HUES48 (cell line): ENCODE measurements around the gene TMC1.

Experiments used
- H3K27ac ChIP-seq: one replicate; pipeline ENCODE4 v1.7.0; 2013; ENCODE audit warnings: low read depth, low read length, inconsistent platforms
- H3K27me3 ChIP-seq: 2 replicates; pipeline ENCODE4 v1.6.1; 2013; ENCODE audit warnings: mild to moderate bottlenecking, low read length; ENCODE audit not compliant: control insufficient read depth, insufficient read depth
- H3K36me3 ChIP-seq: 2 replicates; pipeline ENCODE4 v1.6.1; 2013; ENCODE audit warnings: low read length; ENCODE audit not compliant: control insufficient read depth, insufficient read depth
- H3K4me1 ChIP-seq: 2 replicates; pipeline ENCODE4 v1.6.1; 2013; ENCODE audit warnings: mild to moderate bottlenecking, low read length; ENCODE audit not compliant: control insufficient read depth, insufficient read depth
- H3K4me3 ChIP-seq: 2 replicates; pipeline ENCODE4 v1.5.1; 2013; ENCODE audit warnings: mild to moderate bottlenecking, low read depth, low read length
- H3K9ac ChIP-seq: 2 replicates; pipeline ENCODE4 v1.6.1; 2013; ENCODE audit warnings: mild to moderate bottlenecking, low read depth, low read length, moderate library complexity
- H3K9me3 ChIP-seq: 2 replicates; pipeline ENCODE4 v1.6.1; 2013; ENCODE audit warnings: low read length; ENCODE audit not compliant: control insufficient read depth, insufficient read depth

The TMC1 gene

DNA sequence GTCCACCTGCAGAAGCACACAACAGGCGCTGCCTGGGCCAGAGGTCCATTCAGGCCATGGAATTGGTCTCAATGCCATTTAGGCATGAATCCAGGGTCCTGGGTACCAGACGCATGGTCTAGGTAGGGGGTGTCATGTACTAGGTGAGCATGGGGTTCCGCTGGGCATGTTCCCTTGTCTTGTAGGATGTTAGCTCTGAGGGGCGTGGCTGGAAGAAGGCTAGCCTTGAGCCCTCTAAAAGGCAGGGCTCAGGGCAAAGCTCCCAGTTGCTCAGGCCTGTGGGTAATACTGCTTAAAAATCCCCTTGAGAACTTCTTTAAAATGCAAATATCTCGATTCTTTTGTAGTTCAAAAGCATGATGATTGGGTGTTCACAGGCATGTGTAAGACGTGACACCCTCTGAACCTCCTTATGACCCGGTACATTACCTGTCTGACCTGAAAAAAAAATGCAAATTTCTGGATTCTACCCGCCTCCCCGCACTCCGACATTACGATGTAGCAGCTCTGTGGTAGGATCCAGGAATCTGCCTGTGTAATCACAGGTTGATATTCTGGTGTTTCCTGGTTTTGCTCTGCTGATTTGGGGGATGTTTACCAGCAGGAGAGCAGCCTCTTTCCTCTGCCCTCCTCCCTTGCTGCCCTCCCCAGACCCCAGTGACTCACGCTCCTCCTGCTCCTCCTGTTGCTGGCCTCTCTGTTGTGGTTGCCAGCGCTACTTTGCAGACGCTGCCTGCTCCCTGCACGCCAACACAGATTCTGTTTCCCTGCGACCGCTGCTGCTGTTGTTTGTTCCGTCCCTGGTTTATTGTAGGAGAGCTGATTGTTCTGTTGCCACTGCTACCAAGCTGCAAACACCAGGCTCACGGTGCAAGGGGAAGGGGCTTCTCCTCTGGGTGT, 5.7 kb downstream of the TMC1 start:
- Histone ChIP-seq H3K9me3 (no peaks in the 10 kb centered on the region), H3K9ac (0 out of 2 replicates have a peak overlapping the region, but pooled peaks have one; percentile 5), H3K27me3 (no peaks in the 10 kb centered on the region), H3K27ac (peak overlapping the region; percentile 90), H3K4me3 (peak overlapping the region; percentile 15), H3K36me3 (no peaks in the 10 kb centered on the region), H3K4me1 (peaks cover 17% of the 10 kb centered on the region)

DNA sequence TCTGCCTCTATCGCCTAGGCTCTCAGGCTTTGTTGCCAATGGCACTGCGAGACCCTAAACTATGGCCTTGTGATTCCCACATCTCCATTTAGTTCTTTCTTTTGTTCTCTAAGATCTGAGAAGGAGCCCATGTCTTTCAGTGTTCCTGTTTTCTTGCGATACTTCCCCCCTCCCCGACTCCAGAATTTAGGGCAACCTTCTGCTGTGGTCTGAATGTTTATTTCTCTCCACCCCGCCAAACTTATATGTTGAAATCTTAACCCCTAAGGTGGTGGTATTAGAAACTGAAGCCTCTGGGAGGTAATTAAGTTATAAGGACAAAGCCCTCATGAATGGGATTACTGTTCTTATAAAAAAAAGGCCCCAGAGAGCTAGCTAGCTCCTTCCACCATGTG, 6.4 kb downstream of the TMC1 start:
- H3K36me3 ChIP-seq = no peaks in the 10 kb centered on the region
- peak overlapping the region; percentile 15 for H3K4me3 ChIP-seq
- no peaks in the 10 kb centered on the region for H3K27me3 ChIP-seq
- H3K9ac ChIP-seq = no peak overlapping the region
- H3K4me1 ChIP-seq = peaks cover 17% of the 10 kb centered on the region
- no peaks in the 10 kb centered on the region for H3K9me3 ChIP-seq
- H3K27ac ChIP-seq = peak overlapping the region; percentile 90

DNA sequence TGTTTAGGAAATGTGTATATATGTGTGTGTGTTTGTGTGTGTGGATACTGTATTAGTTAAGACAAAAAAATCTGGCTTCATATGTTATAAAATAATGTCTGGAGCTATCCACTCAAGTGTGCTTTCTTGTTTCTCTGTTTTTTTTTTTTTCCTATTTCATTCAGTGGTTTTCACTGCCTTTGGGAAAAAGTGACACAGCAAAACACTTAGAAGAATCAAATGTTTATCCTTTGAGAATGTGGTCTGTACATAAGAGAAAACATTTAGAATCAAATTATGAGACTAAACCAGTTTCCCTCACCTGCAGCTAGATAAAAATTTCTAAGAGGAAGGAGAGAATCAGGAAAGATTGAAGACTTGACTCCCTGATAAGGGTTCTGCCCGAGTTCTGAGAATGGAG, 8.1 kb downstream of the TMC1 start:
- Histone ChIP-seq H3K9me3 (no peaks in the 10 kb centered on the region), H3K27ac (no peak overlapping the region), H3K4me3 (no peak overlapping the region), H3K36me3 (no peaks in the 10 kb centered on the region), H3K4me1 (peaks cover 17% of the 10 kb centered on the region), H3K27me3 (no peaks in the 10 kb centered on the region), H3K9ac (no peak overlapping the region)

DNA sequence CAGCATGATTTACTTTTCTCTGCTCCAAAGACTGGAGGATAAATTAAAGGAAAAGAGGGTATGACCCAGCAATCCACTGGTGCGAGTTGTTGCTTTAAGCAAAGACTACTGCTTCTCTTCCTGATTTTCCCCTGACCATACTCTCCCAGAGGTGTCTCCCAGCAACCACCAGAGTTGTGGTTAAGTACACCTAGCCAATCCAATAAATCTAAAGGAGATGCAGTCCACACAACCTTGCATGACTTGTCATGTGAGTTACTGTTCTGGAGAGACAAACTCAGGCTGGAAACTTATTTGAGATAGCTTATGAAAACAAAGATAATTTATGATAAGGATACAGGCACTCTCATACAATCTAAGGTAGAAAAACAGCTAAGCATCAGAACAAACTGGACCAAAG, 11.9 kb downstream of the TMC1 start:
- no peak overlapping the region for H3K4me3 ChIP-seq
- no peak overlapping the region for H3K27ac ChIP-seq
- no peaks in the 10 kb centered on the region for H3K4me1 ChIP-seq
- no peaks in the 10 kb centered on the region for H3K27me3 ChIP-seq
- H3K36me3 ChIP-seq = no peaks in the 10 kb centered on the region
- H3K9me3 ChIP-seq = peaks cover 11% of the 10 kb centered on the region
- H3K9ac ChIP-seq = no peak overlapping the region

DNA sequence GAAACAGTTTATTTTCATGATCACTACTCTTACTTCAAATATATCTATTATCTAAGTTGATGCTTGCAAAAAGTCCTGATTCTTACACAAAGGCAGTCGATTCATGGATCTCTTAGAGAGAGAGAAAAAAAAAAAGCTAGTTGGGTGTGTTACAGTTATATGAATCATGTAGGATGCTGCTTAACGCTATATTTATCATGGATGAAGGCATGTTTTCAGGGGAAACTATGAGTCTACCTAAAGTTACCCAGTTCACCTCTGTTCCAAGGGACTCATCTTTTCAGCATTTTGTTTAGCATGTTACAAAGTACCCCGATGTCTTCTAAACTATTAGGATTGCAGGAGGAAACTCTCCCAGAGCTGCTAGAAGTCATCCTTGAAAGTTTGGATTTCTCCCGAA, 13.5 kb downstream of the TMC1 start:
- H3K9ac ChIP-seq = no peak overlapping the region
- H3K9me3 ChIP-seq = peaks cover 11% of the 10 kb centered on the region
- no peak overlapping the region for H3K4me3 ChIP-seq
- no peak overlapping the region for H3K27ac ChIP-seq
- H3K4me1 ChIP-seq = peaks cover under 1% of the 10 kb centered on the region; the same call in 1 of the 2 replicates
- H3K27me3 ChIP-seq = no peaks in the 10 kb centered on the region
- H3K36me3 ChIP-seq = no peaks in the 10 kb centered on the region

DNA sequence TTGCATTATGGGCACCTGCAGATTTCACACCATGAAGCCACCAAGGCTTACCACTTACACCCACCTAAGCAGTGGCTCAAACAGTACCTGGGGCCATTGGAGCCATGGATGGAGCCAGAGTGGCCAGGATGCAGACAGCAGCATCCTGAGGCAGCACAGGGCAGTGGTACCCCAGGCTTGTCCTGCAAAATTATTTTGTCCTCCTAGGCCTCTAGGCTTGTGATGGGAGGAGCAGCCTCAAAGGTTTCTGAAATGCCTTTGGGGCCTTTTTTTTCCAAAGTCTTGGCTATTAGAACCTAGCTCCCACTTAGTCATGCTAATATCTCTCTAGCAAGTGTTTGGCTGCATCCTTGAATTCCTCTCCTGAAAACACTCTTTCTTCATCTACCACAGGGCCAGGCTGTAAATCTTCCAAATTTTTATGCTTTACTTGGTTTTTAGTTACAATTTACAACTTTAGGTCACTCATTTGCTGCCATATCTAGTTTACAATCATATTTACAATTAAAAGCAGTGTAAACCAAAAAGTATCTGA, 15.7 kb downstream of the TMC1 start:
- Histone ChIP-seq H3K27ac (no peak overlapping the region), H3K36me3 (no peaks in the 10 kb centered on the region), H3K27me3 (no peaks in the 10 kb centered on the region), H3K9ac (no peak overlapping the region), H3K9me3 (peaks cover 11% of the 10 kb centered on the region), H3K4me3 (no peak overlapping the region), H3K4me1 (peaks cover 7% of the 10 kb centered on the region; the same call in 1 of the 2 replicates)

DNA sequence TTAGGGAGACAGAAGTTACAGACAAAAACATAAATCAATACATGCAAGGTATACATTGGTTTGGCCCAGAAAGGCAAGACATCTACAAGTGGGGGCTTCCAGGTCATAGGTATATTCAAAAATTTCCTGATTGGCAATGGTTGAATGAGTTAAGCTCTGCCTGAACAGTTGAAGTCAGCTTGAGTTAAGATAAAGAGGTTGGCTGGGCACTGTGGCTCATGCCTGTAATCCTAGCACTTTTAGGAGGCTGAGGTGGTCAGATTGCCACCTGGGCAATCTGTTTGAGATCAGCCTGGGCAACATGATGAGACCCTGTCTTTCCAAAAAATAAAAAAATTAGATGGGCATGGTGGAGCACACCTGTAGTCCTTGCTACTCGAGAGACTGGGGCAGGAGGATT, 16.3 kb downstream of the TMC1 start:
- Histone ChIP-seq H3K4me1 (peaks cover 7% of the 10 kb centered on the region; the same call in 1 of the 2 replicates), H3K27ac (no peak overlapping the region), H3K4me3 (no peak overlapping the region), H3K9ac (no peak overlapping the region), H3K9me3 (peaks cover 11% of the 10 kb centered on the region), H3K36me3 (no peaks in the 10 kb centered on the region), H3K27me3 (no peaks in the 10 kb centered on the region)

DNA sequence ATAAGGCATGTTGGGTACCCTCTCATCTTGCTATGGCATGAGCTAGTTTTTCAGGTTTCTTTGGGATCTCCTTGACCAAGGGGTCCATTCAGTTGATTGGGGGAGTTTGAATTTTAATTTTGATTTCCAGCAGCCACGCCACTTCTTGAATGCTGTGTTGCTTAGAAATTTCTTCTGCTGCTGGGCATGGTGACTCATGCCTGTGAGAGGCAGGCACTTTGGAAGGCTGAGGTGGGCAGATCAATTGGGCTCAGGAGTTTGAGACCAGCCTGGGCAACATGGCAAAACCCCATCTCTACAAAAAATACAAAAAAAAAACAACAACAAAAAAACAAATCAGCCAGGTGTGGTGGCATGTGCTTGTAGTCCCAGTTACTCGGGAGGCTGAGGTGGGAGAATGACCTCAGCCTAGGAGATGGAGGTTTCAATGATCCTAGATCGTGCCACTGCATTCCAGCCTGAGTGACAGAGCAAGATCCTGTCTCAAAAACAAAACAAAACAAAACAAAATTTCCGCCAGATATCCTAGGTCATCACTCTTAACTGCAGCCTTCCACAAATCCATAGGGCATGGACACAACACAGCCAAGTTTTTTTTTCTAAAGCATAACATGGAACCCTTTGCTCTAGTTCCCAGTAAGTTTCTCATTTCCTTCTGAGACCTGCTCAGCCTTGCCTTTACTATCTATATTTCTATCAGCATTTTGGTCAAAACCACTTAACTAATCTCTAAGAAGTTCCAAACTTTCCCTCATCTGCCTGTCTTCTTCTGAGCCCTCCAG, 17.7 kb downstream of the TMC1 start:
- Histone ChIP-seq H3K4me1 (peaks cover 7% of the 10 kb centered on the region; the same call in 1 of the 2 replicates), H3K36me3 (no peaks in the 10 kb centered on the region), H3K4me3 (no peak overlapping the region), H3K27me3 (no peaks in the 10 kb centered on the region), H3K9ac (no peak overlapping the region), H3K9me3 (peaks cover 11% of the 10 kb centered on the region), H3K27ac (no peak overlapping the region)

DNA sequence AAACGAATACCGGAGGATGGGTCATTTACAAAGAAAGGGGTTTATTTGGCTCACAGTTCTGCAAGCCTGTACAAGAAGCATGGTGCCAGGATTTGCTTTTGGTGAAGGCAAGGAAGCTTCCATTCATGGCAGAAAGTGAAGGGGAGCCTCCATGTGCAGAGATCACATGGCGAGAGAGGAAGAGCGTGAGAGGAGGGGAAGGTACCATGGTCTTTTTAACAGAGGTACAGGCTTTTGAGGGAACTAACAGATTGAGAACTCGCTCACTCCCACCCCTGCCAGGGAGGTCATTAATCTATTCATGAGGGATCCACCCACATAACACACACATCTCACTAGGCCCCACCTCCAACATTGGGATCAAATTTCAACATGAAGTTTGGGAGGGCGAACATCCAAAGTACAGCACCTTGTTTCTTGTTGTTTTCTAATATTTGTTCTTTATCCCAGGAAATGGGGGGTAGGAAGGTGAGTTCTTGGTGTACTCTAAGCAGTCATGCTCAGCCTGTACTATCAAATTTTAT, 18.5 kb downstream of the TMC1 start:
- Histone ChIP-seq H3K27ac (no peak overlapping the region), H3K4me1 (peaks cover 7% of the 10 kb centered on the region; the same call in 1 of the 2 replicates), H3K4me3 (no peak overlapping the region), H3K36me3 (no peaks in the 10 kb centered on the region), H3K27me3 (no peaks in the 10 kb centered on the region), H3K9me3 (peaks cover 11% of the 10 kb centered on the region), H3K9ac (no peak overlapping the region)

DNA sequence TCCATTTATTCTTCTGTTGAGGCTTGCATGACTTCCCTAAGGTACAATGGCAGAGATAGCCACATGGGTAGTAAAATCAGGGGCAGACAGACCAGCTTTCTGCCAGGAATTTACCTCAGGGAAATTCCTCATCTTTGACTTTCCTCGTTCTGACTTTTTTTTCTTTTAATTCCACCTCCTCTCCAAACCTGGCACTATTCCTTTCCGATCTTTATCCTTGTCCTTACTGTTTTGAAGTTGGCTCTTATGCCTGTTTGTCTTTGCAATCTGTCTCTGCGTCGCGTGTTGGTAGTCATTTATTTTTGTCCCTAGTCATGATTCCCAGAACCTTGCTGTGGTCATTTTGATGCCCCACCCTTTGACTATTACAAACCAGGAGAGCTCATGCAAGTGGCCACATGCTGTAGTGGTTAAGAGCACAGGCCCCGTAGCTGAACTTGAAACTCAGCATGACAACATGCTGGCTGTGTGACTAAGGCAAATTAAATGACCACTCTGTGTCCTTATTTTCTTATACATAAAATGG, 19.0 kb downstream of the TMC1 start:
- peaks cover 11% of the 10 kb centered on the region for H3K9me3 ChIP-seq
- H3K27ac ChIP-seq = no peak overlapping the region
- H3K4me1 ChIP-seq = peaks cover 7% of the 10 kb centered on the region; the same call in 1 of the 2 replicates
- H3K27me3 ChIP-seq = no peaks in the 10 kb centered on the region
- H3K4me3 ChIP-seq = no peak overlapping the region
- H3K36me3 ChIP-seq = no peaks in the 10 kb centered on the region
- H3K9ac ChIP-seq = no peak overlapping the region
